ENCODE measurements around the gene SPOP. TPM values are rescaled to one million over a fixed set of nuclear protein-coding genes. Genes with fewer than 3 reads are reported as not detected.

The SPOP gene
- total RNA-seq, 1 donor from 2014 or later, result 62.9 TPM

GRCh38 chr17:49688848-49689247 lies 11.0 kb upstream of the SPOP start:
- no peak for TF ChIP-seq CTCF (IDR thresholded peaks at IDR 0.05)
- Mint-ChIP-seq H3K4me3 (ENCODE audit: unreplicated experiment) (no peak overlapping the region), H3K27me3 (ENCODE audit: low read depth) (no peaks in the 10 kb centered on the region), H3K4me1 (ENCODE audit: low read depth) (peaks cover 42% of the 10 kb centered on the region), H3K9me3 (ENCODE audit: low read depth) (no peaks in the 10 kb centered on the region), H3K27ac (ENCODE audit: unreplicated experiment) (peak overlapping the region; percentile 15), H3K36me3 (ENCODE audit: low read depth) (no peaks in the 10 kb centered on the region)
- no peak for DNase-seq (ENCODE audit: low spot score)

GRCh38 chr17:49687878-49688491 lies 10.1 kb upstream of the SPOP start:
- peak; percentile 9 for DNase-seq (ENCODE audit: low spot score)
- Mint-ChIP-seq H3K9me3 (ENCODE audit: low read depth) (no peaks in the 10 kb centered on the region), H3K27ac (ENCODE audit: unreplicated experiment) (peak overlapping the region; percentile 69), H3K4me1 (ENCODE audit: low read depth) (peaks cover 42% of the 10 kb centered on the region), H3K4me3 (ENCODE audit: unreplicated experiment) (no peak overlapping the region), H3K27me3 (ENCODE audit: low read depth) (no peaks in the 10 kb centered on the region), H3K36me3 (ENCODE audit: low read depth) (no peaks in the 10 kb centered on the region)
- TF ChIP-seq CTCF (IDR thresholded peaks at IDR 0.05), result no peak

- DNase-seq (ENCODE audit: low spot score), result no peak
- no peaks in the 10 kb centered on the region for H3K27me3 Mint-ChIP-seq (ENCODE audit: low read depth)
- H3K9me3 Mint-ChIP-seq (ENCODE audit: low read depth), result no peaks in the 10 kb centered on the region
- H3K27ac Mint-ChIP-seq (ENCODE audit: unreplicated experiment), result no peak overlapping the region
- TF ChIP-seq CTCF (IDR thresholded peaks at IDR 0.05), result no peak
- no peaks in the 10 kb centered on the region for H3K36me3 Mint-ChIP-seq (ENCODE audit: low read depth)
- H3K4me1 Mint-ChIP-seq (ENCODE audit: low read depth), result peaks cover 11% of the 10 kb centered on the region
- no peak overlapping the region for H3K4me3 Mint-ChIP-seq (ENCODE audit: unreplicated experiment)
Measured at GRCh38 chr17:49681106-49681979, 3.4 kb upstream of the SPOP start.

GRCh38 chr17:49680314-49680713 lies 2.4 kb upstream of the SPOP start:
- Mint-ChIP-seq H3K27me3 (ENCODE audit: low read depth) (no peaks in the 10 kb centered on the region), H3K4me1 (ENCODE audit: low read depth) (peaks cover 22% of the 10 kb centered on the region), H3K9me3 (ENCODE audit: low read depth) (no peaks in the 10 kb centered on the region), H3K27ac (ENCODE audit: unreplicated experiment) (no peak overlapping the region), H3K36me3 (ENCODE audit: low read depth) (peaks cover under 1% of the 10 kb centered on the region), H3K4me3 (ENCODE audit: unreplicated experiment) (no peak overlapping the region)
- TF ChIP-seq CTCF (IDR thresholded peaks at IDR 0.05), result no peak
- DNase-seq (ENCODE audit: low spot score), result no peak

- TF ChIP-seq CTCF (IDR thresholded peaks at IDR 0.05), result peak; percentile 33
- peak overlapping the region; percentile 99 for H3K27ac Mint-ChIP-seq (ENCODE audit: unreplicated experiment)
- peaks cover 37% of the 10 kb centered on the region for H3K4me1 Mint-ChIP-seq (ENCODE audit: low read depth)
- no peaks in the 10 kb centered on the region for H3K9me3 Mint-ChIP-seq (ENCODE audit: low read depth)
- H3K27me3 Mint-ChIP-seq (ENCODE audit: low read depth), result no peaks in the 10 kb centered on the region
- DNase-seq (ENCODE audit: low spot score), result peak; percentile 99
- H3K36me3 Mint-ChIP-seq (ENCODE audit: low read depth), result peaks cover 7% of the 10 kb centered on the region
- peak overlapping the region; percentile 97 for H3K4me3 Mint-ChIP-seq (ENCODE audit: unreplicated experiment)
Measured at GRCh38 chr17:49677134-49677932, 564 bp downstream of the SPOP start.

Measured in chondrocyte (in vitro differentiated cells).